Brain microvascular endothelial cell (primary cell): ENCODE data around the gene CALR3.

Source experiments
- DNase-seq: peaks from one replicate; pipeline ENCODE4 v3.0.0-alpha.2; 2020
- H3K27ac ChIP-seq: fragments of 250-450 bp; sonication (Bioruptor Pico); 2 replicates; pipeline ENCODE4 v1.5.1; 2020; ENCODE audit warnings: mild to moderate bottlenecking, moderate library complexity
- H3K27me3 ChIP-seq: fragments of 250-450 bp; sonication (Bioruptor Pico); replicated peaks from 2 replicates; pipeline ENCODE4 v1.5.1; 2020; ENCODE audit warnings: mild to moderate bottlenecking
- H3K36me3 ChIP-seq: fragments of 250-450 bp; sonication (Bioruptor Pico); replicated peaks from 2 replicates; pipeline ENCODE4 v1.5.1; 2020; ENCODE audit warnings: mild to moderate bottlenecking
- H3K4me3 ChIP-seq: 2 replicates; pipeline ENCODE4 v1.5.1; 2011; ENCODE audit warnings: low read depth, mild to moderate bottlenecking, control low read depth, low read length, moderate library complexity
- CTCF ChIP-seq: IDR thresholded peaks from 2 replicates; pipeline ENCODE4 v1.5.1; 2011; ENCODE audit warnings: low read depth, mild to moderate bottlenecking, moderate library complexity, low read length, control low read depth, inconsistent platforms; ENCODE audit errors: missing control alignments
- in situ Hi-C: cut with HindIII; loops from 2 replicates; pipeline ENCODE4 v1.10.0; 2017; ENCODE audit warnings: low sequenced_read_pairs, low pct_ligation_motif_present

Gene CALR3

DNA sequence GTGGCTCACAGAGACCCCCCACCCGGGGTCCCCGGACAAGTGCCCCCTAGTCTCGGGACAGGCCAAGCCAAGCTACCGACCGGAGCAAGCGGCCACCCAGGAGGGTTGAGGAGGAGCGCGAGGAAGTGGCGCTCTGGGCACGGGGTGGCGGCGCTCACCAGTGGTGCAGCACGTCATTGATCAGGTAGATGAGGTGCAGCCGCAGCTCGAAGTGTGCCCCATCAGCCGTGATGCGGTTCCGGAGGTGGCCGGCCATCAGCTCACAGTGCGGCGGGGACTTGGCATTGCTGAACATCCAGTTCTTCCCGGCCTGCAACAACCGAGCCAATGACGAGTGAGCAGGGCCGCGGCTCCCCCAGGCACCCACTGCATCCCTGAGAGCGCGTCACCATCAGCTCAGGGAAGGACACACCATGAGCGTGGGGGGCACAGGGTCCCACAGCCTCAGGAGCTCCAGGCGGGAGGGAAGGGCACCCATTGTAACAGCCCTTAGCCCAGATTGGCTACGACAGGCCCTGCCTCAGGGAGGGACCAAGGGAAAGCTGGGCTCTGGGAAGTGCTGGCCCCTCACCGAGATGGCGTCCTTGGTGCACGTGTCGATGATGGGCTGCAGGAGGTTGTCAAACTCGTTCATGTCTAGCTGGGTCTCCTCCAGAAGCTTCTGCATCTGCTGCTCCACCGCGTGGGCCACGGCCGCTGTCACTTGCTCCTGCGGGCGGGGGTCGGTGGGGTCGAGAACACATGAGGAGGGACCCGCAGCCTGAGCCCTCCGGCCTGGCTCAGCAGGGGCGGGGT is 36.7 kb upstream of the CALR3 start:
- no peak for DNase-seq
- Histone ChIP-seq H3K4me3 (no peak overlapping the region), H3K27ac (no peak overlapping the region), H3K27me3 (no peaks in the 10 kb centered on the region), H3K36me3 (peaks cover 82% of the 10 kb centered on the region)
- in situ Hi-C loops = no loop called here
- no peak for TF ChIP-seq CTCF

- no peaks in the 10 kb centered on the region for H3K27me3 ChIP-seq
- in situ Hi-C loops = no loop called here
- H3K36me3 ChIP-seq = peaks cover 92% of the 10 kb centered on the region
- no peak overlapping the region for H3K4me3 ChIP-seq
- TF ChIP-seq CTCF = no peak
- no peak for DNase-seq
- H3K27ac ChIP-seq = no peak overlapping the region
Measured at GRCh38 chr19:16531380-16531669, 35.4 kb upstream of the CALR3 start.

DNA sequence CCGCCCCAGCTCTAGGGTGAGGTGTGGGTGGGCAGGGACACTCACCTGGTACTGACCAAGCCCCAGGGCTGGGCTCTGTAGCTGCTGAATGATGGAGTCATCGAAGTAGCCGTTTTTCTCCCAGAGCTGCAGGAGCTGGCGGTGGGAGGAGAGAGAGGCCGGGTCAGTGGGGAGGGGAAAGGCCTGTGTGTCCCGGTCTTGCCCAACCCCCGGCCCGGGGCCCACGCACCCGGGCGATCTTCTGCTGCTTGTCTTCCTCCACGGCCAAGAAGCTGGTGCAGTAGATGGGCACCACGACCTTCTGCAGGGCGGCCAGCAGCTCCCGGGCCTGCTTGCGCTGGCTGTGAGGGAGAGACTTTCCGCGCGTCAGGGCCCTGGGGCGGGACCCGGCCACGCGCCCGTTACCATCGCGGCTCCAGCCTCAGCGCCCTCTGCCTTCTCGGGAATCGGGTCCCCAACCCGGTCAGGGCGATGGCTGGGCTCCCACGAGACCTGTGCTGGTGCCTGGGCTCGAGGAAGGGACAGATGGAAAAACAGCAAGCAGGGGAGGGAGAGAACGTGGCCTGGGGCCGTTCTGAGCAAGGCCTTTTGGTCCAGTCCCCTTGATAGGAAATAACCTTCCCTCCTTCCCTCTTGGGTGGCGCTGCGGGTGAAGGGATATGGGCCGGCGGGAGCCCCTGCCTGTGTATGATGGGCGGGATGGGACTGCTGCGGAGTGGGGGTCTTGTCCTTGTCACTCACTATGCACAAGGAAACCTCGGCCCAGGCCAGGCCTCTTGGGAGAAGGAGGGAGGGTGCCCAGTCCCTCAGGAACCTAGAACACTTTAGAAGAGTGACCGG is 34.8 kb upstream of the CALR3 start:
- no peak for TF ChIP-seq CTCF
- DNase-seq = no peak
- in situ Hi-C loops = no loop called here
- Histone ChIP-seq H3K27ac (no peak overlapping the region), H3K36me3 (peaks cover 90% of the 10 kb centered on the region), H3K4me3 (no peak overlapping the region), H3K27me3 (no peaks in the 10 kb centered on the region)

GRCh38 chr19:16529466-16530144 is 33.6 kb upstream of the CALR3 start:
- in situ Hi-C loops = no loop called here
- no peak for DNase-seq
- H3K36me3 ChIP-seq = peaks cover 92% of the 10 kb centered on the region
- H3K27me3 ChIP-seq = no peaks in the 10 kb centered on the region
- TF ChIP-seq CTCF = no peak
- no peak overlapping the region for H3K27ac ChIP-seq
- no peak overlapping the region for H3K4me3 ChIP-seq

DNA sequence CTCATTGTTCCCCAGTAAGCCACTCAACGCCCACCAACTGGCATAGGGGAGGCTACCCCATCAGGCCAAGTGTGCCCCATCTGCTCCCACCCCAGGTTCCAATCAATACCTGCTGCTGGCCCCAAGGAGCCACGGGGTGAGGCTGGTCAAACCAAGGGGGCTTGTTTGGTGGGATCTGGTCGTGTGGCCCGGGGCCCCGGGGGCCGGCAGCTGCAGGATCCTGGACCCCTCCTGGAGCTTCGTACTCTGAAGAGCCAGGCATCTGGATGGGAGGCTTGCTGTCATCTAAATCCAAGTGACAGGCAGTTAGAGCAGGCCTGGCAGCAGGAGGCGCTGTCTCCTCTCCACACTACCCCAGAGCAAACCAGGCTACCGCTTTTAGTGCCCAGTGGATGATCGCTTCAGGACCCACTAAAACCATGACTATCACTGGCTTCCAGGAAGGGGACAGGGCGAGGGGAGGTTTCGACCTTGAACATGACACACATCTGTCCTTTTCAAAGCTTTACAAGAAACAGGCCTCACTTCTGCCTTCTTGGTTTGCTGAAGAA is 32.1 kb upstream of the CALR3 start:
- Histone ChIP-seq H3K27me3 (no peaks in the 10 kb centered on the region), H3K36me3 (peaks cover 93% of the 10 kb centered on the region), H3K27ac (no peak overlapping the region), H3K4me3 (no peak overlapping the region)
- DNase-seq = no peak
- in situ Hi-C loops = no loop called here
- TF ChIP-seq CTCF = peak; percentile 65
